HG03095 (cell line): ENCODE measurements around the gene JPH3.

ENCODE experiments used
- ATAC-seq: cut with Tn5 transposase; IDR thresholded peaks from one replicate; pipeline ENCODE4 v1.9.1; 2021; ENCODE audit warnings: moderate library complexity; ENCODE audit not compliant: unreplicated experiment

Gene JPH3

DNA sequence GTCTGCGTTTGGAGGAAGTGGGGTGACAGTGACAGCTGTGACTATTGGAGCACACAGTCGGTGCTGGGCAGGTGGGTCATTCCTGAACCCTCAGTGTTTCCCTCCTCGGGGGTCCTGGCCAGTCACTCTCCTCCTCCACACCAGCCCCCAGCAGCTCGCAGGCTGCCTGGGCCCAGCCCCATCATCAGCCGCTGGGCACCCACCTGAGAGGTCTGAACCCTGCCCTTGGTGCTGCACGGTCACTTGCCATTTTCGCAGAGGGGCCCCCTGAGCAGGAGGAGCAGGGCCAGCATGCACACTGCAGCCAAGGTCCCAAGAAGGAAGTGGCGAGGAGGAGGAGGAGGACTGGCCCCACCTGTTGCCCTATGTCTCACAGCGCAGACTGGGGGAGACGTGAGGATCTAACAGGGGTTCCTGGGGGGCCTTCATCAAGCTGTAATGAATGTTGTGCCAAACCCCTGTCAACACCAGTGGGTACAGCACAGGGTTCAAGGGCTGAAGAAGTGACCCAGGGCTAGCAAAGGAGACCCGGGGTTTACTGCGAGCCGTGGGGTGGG lies 23.0 kb downstream of the JPH3 start:
- ATAC-seq = no peak

DNA sequence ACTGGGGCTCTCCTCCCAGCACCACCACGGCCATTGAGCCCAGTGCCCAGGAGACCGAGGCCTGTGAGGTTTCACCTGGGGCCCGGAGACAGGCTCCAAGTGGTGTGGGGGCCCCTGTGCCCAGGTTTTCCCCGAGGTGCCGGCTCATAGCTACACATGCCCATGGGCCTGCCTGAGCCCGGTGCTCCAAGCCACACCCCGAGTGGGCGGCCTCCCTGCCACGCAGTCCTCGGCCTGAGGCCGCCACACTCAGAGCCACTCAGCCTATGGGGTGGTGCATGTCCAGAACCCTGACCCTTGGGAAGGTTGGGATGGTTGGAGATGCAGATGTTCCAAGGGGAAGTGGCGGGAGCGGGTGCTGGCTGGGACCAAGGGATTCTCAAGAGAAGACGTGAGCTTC lies 24.1 kb downstream of the JPH3 start:
- no peak for ATAC-seq

DNA sequence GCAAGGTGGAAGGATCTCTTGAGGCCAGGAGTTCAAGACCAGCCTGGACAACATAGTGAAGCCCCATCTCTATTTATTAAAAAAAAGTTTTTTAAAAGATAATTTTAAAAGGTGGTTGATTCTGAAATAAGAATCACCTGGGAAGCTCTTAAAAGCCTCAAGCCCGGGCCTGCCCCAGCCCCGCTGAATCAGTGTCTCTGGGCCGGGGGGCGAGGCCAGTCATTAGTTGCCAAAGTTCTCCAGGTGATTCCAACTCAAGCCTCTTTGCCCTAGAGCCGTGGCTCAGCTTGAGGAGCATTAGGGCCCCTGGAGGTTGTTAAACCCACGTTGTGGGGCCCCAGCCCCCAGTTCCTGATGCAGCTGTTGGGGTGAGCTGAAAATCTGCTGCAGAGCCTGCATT lies 24.6 kb downstream of the JPH3 start:
- ATAC-seq = no peak

DNA sequence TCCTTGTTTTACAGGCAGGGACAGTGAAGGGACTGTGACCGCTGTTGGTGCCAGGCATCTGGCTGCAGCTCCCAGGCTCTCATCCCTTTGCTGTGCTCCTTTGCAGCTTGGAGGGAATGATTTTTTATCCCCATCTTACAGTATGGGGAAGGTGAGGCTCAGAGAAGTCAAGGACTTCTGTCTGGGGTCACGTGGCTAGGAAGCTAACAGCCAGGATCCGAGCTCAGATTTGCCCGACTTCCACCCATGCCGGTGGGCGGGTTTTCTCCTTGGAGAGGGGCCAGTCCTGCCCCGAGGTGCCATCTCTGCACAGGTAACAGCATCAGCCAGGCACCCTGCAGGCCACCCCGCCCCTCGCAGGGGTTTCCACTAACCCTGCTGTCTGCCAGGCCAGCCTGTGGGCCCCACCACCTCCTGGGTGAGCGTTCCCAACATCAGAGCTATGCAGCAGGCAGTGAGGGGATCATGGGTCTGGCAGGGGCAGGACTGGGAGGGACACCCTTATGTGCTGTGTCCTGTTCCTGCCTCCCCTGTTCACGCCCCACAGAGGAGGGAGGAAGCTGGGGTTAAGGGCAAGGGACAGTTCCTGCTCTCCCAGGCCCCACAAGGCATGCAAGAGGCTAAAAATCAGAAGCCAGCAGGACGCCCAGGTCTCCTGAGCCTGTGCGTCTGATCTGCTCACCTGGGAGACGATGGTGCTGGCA lies 25.4 kb downstream of the JPH3 start:
- no peak for ATAC-seq

DNA sequence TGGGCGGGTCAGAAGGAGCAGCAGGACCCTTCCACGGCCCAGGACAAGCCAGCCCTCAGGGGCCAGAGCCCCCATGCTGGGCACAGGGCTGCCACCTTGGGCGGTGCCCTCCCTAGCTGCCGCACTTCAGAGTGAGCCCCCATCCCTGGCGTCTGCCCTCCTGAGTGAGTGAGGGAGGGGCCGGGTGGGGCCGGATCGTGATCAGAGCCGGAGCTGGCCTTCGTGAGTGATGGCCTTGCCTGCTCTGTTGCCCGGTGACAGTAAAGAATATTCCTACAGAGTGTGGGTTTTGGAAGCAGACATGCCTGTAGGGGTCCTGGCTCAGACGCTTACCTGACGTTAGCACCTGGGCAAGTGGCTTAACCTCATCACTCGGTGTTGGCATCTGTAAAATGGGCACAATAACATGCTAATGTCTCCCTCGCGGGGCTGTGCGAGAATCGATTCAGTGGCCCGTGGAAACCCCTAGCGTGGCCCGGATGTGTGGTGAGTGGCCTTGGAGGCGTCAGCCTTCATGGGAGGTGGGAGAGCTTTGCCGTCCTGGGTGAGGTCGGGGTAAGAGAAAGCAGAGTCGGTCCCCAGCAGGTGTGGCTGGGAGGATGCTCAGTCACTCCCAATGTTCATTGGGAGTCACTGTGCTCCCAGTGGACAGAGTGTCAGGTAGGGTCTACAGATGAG lies 26.1 kb downstream of the JPH3 start:
- ATAC-seq = no peak

DNA sequence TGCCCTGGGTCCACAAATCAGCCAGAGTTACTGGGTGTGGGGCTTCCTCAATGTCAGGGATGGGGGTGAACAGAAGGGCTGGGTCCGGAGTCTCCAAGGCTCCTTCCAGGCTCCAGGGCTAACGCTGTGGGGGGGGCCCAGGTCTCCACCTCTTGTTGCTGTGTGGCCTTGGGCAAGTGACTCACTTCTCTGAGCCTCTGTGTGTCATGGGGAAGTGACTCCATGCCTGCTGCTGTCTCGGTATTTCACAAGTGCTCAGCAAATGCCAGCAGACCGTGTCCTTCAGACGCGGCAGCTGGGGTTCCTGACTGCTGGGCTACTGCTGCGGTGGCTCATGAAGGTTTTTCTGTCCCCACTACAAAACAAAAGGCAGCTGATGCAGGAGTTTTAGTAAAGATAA lies 26.6 kb downstream of the JPH3 start:
- no peak for ATAC-seq

DNA sequence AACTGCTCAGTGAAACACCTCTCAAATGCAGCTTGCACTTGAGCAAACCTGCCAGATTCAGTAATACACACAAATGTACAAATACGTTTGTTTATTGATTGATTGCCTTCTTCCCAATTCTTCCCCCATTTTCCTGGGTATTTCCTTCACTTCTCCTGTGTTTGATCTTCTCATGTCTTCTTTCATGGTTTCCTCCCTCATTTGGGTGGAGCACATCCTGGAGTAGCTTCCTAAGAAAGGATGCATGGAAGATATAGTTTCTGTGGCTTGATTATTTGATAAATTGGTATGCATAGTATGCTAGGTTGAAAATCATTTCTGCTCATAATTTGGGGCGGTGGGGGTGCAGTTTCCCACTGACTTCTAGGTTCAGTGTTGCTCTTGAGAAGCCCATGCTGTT lies 28.8 kb downstream of the JPH3 start:
- no peak for ATAC-seq

DNA sequence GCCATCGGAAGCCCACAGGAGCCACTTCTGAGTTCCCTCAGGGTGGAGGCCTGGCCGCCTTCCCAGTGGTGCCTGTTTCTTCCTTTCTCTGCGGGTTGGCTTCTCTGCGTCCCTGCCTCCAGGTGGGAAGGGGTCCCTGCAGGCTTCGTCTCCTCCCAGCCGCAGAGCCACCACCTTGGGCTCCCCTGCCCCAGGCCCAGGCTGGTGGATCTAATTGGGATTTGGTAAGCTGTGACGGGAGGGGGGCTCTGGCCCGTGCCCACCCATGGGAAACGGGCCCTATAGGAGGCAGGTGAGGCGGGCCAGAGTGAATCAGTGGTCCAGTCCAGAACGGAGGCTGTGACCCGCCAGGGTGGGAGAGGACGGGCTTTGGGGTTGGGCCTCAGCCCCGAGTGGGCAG lies 32.1 kb downstream of the JPH3 start:
- no peak for ATAC-seq

DNA sequence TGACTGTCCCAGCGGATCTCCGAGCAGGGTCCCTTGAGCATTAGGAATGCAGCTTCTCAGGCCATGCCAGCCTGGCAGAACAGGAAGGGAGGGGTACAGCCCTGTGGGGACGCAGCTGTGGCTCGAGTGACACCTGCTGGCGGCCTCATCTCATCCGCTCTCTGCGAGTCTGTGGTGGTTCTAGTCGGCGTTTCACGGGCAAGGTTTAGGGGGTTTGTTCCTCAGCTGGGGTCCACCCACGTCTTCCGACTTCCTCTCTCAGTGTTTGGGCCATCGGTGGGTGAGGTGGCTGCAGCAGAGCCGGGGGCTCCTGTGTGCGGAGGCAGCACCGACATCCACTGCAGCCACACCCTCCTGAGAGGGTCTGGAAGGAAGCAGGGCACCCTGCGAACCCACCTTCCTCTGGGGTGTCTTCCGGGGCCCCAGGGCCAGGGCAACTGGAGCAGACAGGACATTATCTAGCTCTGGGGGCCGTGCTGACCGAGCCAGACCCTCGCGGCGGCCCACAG lies 33.3 kb downstream of the JPH3 start:
- ATAC-seq = no peak

DNA sequence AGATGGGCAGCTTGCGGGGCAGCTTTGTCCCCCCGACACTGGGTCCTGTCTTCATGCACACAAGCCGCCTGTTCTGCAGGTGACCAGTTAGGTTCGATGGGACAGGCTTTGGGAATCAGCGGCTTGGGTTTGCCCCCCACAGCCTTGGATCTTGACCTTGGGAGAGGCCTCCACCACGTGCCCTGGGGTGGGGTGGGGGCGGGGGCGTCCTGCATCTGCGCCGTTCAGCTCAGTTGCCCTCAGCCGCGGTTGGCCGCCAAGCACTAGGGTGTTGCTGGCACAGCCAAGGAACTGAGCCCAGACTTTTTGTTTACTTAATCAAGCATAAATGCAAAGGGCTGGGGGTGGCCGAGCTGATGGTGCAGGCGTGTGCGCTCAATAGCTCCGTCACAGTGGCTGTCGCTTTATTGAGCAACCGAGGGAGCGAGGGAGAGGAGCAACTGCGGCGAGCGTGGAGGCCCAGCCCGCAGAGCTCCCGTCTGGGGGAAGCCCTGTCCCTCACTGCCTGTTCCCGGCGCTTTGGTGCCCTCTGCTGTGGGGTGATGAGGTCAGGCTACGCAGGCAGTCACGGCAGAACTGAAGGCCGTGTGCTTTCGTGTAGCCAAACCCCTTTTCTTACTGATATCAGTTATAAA lies 33.9 kb downstream of the JPH3 start:
- ATAC-seq = no peak

DNA sequence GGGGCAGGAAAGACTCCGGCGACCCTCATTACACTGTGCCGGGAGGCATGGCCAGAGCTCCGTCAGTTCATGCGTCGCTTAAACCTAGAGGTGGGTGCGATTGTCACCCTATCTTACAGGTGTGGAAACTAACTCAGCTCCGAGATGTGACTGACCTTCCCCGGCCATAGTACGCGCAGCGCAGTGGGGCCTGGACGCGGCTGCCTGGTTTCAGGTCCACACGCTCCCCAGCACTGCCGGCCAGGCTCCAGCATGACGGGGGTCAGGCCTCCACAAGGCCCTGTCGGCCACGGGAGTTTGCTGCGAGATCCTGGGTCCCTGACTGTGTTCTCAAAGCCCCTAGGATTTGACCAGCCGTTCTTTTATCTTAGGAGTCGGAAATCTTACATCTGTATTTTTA lies 34.4 kb downstream of the JPH3 start:
- ATAC-seq = no peak

DNA sequence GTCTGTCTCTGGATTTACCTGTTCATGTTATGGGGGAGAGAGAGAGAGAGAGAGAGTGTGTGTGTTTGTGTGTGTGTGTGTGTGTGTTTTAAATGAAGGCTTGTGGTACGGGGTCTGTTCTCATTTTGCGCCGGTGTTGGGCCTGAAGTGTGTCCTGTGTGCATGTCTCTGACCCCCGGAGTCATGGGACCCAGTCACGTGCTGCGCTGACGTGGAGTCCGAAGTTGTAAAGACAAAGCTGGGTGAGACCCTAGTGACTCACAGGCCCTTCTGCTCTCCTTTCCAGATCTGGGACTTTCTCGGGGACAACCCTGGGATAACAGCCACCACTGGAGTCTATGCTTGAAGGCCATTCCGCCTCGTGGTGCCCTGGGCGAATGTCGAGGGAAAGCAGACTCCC lies 35.0 kb downstream of the JPH3 start:
- no peak for ATAC-seq

DNA sequence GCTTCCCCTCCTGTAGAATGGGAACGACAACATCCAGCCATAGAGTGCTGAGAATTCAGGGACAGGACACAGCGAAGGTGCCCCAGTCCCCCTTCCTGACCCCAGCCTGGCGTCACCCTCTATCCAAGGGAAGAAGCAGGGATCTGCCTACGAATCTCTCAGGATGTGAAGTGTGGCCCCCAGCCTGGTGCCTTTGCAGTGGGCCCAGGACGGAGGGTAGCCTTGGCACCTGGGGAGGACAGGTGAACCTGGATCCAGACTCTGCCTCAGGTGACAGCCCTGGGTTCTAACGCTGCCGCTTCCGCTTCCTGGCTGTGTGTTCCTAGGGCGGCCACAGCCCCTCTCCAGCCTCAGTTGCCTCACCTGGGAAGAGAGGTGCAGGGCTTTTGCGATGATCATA lies 36.4 kb downstream of the JPH3 start:
- no peak for ATAC-seq

DNA sequence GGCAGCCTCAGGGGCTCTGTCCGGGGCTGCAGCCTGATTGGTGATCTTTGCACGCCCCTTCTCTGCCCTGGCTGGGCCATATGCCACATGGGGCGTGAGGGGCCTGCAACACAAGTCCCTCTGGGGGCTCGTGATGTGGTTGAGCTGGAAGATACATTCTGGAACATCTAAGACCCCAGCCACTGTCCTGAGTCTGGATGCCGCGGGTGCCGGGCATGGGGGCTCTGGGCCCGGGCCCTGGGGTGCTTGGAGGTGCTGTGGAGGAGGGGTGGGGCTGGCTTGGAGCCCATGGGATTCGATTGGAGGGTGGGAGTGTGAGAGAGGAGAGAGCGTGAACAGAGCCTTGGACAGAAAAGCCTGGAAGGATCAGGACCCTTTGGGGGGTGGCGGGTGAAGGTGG lies 39.4 kb downstream of the JPH3 start:
- ATAC-seq = no peak

DNA sequence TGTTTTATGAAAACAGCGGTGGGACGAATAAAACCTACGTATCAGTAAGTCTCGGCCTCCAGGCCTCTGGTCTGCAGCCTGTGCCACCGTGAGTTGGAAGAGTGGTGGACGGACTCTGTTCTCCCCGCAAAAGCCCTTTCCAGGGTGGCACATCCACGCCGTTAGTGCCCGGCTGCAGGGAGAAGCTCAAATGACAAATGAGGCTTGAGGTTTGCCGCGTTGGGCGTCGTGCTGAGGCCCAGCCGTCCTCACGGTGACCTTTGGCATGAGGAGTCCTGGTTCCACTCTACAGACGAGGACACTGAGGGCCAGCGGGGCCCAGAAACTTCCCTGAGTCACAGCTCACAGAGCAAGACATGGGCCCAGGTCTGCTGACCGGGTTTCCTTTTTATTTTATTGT lies 40.2 kb downstream of the JPH3 start:
- no peak for ATAC-seq

DNA sequence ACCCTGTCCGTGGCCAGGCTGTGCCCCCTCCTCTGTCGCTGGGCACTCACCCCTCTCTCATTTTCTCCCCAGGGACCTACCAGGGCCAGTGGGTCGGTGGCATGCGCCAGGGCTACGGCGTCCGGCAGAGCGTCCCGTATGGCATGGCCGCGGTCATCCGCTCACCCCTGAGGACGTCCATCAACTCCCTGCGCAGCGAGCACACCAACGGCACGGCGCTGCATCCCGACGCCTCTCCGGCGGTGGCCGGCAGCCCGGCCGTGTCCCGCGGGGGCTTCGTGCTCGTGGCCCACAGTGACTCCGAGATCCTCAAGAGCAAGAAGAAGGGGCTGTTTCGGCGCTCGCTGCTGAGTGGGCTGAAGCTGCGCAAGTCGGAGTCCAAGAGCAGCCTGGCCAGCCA lies 41.9 kb downstream of the JPH3 start:
- ATAC-seq = no peak

DNA sequence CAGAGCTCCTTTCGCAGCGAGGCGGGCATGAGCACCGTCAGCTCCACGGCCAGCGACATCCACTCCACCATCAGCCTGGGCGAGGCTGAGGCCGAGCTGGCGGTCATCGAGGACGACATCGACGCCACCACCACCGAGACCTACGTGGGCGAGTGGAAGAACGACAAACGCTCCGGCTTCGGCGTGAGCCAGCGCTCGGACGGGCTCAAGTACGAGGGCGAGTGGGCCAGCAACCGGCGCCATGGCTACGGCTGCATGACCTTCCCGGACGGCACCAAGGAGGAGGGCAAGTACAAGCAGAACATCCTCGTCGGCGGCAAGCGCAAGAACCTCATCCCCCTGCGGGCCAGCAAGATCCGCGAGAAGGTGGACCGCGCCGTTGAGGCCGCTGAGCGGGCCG lies 42.3 kb downstream of the JPH3 start:
- ATAC-seq = no peak

DNA sequence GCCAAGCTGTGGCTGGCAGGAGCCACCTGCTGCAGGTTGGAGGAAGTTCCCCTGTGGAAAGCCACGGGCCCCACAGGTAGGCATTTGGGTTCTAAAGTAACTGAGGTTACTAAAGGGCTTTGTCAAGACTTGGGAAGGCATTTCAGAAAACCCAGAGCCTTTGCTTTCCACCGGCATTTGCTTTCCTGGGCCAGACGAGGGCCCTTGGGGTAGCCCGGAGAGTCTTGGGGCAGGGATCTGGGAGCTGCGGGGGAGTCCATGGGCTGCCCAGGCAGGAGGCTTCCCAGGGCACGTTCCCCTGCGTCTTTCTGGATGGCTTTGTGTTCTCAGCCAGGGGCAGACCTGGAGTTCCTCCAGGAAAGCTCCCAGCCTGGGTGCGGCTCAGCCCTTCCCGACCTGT lies 43.5 kb downstream of the JPH3 start:
- no peak for ATAC-seq

DNA sequence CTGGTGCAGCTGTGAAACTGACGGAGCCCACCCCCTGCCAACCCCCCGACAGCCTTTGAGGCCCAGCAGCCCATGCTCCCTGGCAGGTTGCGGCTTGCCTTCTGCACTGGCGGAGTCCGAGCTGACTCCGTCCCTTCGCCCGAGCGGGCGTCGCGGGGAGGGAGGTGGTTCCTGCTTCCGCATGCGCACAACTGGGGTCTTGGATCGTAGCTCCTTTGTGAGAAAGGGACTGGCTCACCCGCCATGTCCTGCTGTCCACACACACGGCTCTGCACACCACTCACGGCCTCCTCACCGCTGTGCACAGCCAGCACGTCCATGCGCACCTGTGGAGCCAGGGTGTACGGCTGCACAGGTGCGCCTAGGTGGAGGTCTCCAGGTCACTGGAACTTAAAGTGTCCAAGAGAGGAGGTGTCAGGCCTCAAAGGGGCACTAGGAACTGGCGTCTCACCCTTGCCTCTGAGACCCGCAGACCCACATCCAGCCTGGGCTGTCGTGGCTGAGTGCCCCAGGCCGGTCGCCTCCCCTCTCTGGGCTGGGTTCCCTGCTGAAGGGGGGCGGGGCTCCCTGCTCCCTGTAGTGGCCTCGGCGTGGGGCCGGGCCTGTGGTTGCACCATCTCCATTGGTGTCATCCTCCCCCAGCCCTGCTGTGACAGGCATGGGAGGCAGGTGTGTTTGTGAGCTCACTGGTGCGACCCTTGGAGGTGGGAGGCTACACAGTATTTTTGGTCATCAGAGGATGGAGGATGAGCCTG lies 45.3 kb downstream of the JPH3 start:
- no peak for ATAC-seq

DNA sequence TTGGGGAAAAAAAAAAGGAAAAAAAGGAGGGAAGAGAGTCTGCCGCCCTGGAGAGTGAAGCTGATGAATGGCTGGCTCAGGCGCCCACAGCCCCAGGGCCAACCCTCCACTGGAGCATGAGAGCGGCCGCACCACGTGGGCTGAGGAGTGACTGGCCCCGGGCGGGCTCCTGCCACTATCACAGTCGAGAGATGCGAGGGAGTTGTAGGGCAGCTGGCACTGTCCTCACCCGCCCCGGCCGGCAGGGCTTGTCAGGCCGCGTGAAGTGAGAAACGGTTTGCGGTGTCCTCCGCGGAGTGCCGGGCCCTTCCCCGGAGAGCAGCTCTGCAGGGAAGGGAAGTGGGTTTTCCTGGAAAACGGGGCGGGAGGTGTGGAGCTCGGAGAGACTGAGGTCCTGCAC lies 45.9 kb downstream of the JPH3 start:
- ATAC-seq = no peak
